H9 (cell line): ENCODE data around the gene TM4SF1. TPM values are rescaled to one million over a fixed set of nuclear protein-coding genes. Genes with fewer than 3 reads are reported as not detected.

Experiments used
- DNase-seq: peaks from one replicate; pipeline ENCODE4 v3.0.0-alpha.2; 2017
- H2AFZ ChIP-seq: one replicate; pipeline ENCODE4 v1.6.1; 2013; ENCODE audit warnings: mild to moderate bottlenecking, low read length, control low read depth, moderate library complexity
- H2AK5ac ChIP-seq: 2 replicates; pipeline ENCODE4 v1.6.1; 2013; ENCODE audit warnings: low read length, control low read depth, mixed read lengths; ENCODE audit not compliant: insufficient read length
- H2BK120ac ChIP-seq: one replicate; pipeline ENCODE4 v1.6.1; 2013; ENCODE audit warnings: low read depth, mild to moderate bottlenecking, low read length, control low read depth, inconsistent platforms; ENCODE audit not compliant: poor library complexity, severe bottlenecking
- H2BK12ac ChIP-seq: 2 replicates; pipeline ENCODE4 v1.6.1; 2013; ENCODE audit warnings: low read length, control low read depth, mixed read lengths, low read depth; ENCODE audit not compliant: insufficient read length
- H2BK15ac ChIP-seq: 2 replicates; pipeline ENCODE4 v1.6.1; 2013; ENCODE audit warnings: low read depth, low read length, control low read depth
- H2BK20ac ChIP-seq: one replicate; pipeline ENCODE4 v1.6.1; 2013; ENCODE audit warnings: low read depth, mild to moderate bottlenecking, low read length, control low read depth, inconsistent platforms; ENCODE audit not compliant: poor library complexity, severe bottlenecking
- H2BK5ac ChIP-seq: 2 replicates; pipeline ENCODE4 v1.6.1; 2013; ENCODE audit warnings: low read length, control low read depth, mixed read lengths; ENCODE audit not compliant: insufficient read length
- H3K14ac ChIP-seq: 2 replicates; pipeline ENCODE4 v1.6.1; 2013; ENCODE audit warnings: low read length, control low read depth; ENCODE audit not compliant: insufficient read depth
- H3K18ac ChIP-seq: 2 replicates; pipeline ENCODE4 v1.6.1; 2013; ENCODE audit warnings: low read depth, mild to moderate bottlenecking, mixed read lengths, low read length, control low read depth; ENCODE audit not compliant: insufficient read length
- H3K23ac ChIP-seq: 2 replicates; pipeline ENCODE4 v1.6.1; 2013; ENCODE audit warnings: low read length, control low read depth, mixed read lengths, low read depth; ENCODE audit not compliant: insufficient read length
- H3K23me2 ChIP-seq: 2 replicates; pipeline ENCODE4 v1.6.1; 2013; ENCODE audit warnings: low read depth, mild to moderate bottlenecking, mixed read lengths, low read length, control low read depth; ENCODE audit not compliant: insufficient read length, poor library complexity, severe bottlenecking
- H3K27ac ChIP-seq: 2 replicates; pipeline ENCODE4 v1.5.1; 2013; ENCODE audit warnings: low read length, control low read depth, mixed read lengths, low read depth; ENCODE audit not compliant: insufficient read length
- H3K27me3 ChIP-seq: 2 replicates; pipeline ENCODE4 v1.6.1; 2013; ENCODE audit warnings: low read length, control low read depth, inconsistent platforms; ENCODE audit not compliant: insufficient read depth
- H3K4ac ChIP-seq: 2 replicates; pipeline ENCODE4 v1.6.1; 2013; ENCODE audit warnings: low read depth, mild to moderate bottlenecking, control low read depth, inconsistent platforms, low read length, moderate library complexity
- H3K4me1 ChIP-seq: 2 replicates; pipeline ENCODE4 v1.6.1; 2013; ENCODE audit warnings: low read length, control low read depth, inconsistent platforms; ENCODE audit not compliant: insufficient read depth
- H3K4me2 ChIP-seq: 2 replicates; pipeline ENCODE4 v1.6.1; 2013; ENCODE audit warnings: low read length, control low read depth, mixed read lengths; ENCODE audit not compliant: insufficient read length, insufficient read depth
- H3K56ac ChIP-seq: 2 replicates; pipeline ENCODE4 v1.6.1; 2013; ENCODE audit warnings: low read depth, mild to moderate bottlenecking, mixed read lengths, low read length, control low read depth; ENCODE audit not compliant: insufficient read length
- H3K79me1 ChIP-seq: 2 replicates; pipeline ENCODE4 v1.6.1; 2013; ENCODE audit warnings: low read depth, mild to moderate bottlenecking, moderate library complexity, low read length, control low read depth, inconsistent platforms; ENCODE audit not compliant: insufficient read depth, poor library complexity, severe bottlenecking
- H3K79me2 ChIP-seq: 2 replicates; pipeline ENCODE4 v1.6.1; 2013; ENCODE audit warnings: low read length, control low read depth, inconsistent platforms; ENCODE audit not compliant: insufficient read depth
- H3K9ac ChIP-seq: 2 replicates; pipeline ENCODE4 v1.6.1; 2013; ENCODE audit warnings: low read length, control low read depth, mixed read lengths; ENCODE audit not compliant: insufficient read length; ENCODE audit errors: extremely low read depth
- H3K9me3 ChIP-seq: one replicate; pipeline ENCODE4 v1.6.1; 2013; ENCODE audit warnings: low read depth, low read length, inconsistent platforms; ENCODE audit not compliant: control insufficient read depth
- H3T11ph ChIP-seq: one replicate; pipeline ENCODE4 v1.6.1; 2013; ENCODE audit warnings: mild to moderate bottlenecking, low read length, control low read depth, inconsistent platforms
- H4K20me1 ChIP-seq: one replicate; pipeline ENCODE4 v1.6.1; 2013; ENCODE audit not compliant: control insufficient read depth, insufficient read length, insufficient read depth
- H4K5ac ChIP-seq: 2 replicates; pipeline ENCODE4 v1.6.1; 2013; ENCODE audit warnings: low read depth, mild to moderate bottlenecking, mixed read lengths, low read length, control low read depth; ENCODE audit not compliant: insufficient read length
- H4K8ac ChIP-seq: replicated peaks from 2 replicates; pipeline ENCODE4 v1.6.1; 2013; ENCODE audit warnings: low read length, control low read depth, mixed read lengths, low read depth; ENCODE audit not compliant: insufficient read length
- H4K91ac ChIP-seq: 2 replicates; pipeline ENCODE4 v1.6.1; 2013; ENCODE audit warnings: low read depth, mild to moderate bottlenecking, moderate library complexity, mixed read lengths, low read length, control low read depth; ENCODE audit not compliant: insufficient read length
- H3K27ac Mint-ChIP-seq, 3 experiments: 2 replicates in 2 of 3; 3 replicates in 1 of 3; pipeline ENCODE4 v1.8.0; 2020 to 2021; ENCODE audit warnings: mixed read lengths in 3 of 3, mild to moderate bottlenecking in 1 of 3, moderate library complexity in 1 of 3
- H3K27me3 Mint-ChIP-seq: 2 replicates; pipeline ENCODE4 v1.8.0; 2021; ENCODE audit warnings: low read depth, mild to moderate bottlenecking, moderate library complexity, mixed read lengths
- H3K36me3 Mint-ChIP-seq, 3 experiments: 2 replicates in 2 of 3; 3 replicates in 1 of 3; pipeline ENCODE4 v1.8.0; 2020 to 2021; ENCODE audit warnings: low read depth in 3 of 3, mixed read lengths in 3 of 3; ENCODE audit not compliant: insufficient read depth in 1 of 3
- H3K4me1 Mint-ChIP-seq, 2 experiments: 2 replicates each; pipeline ENCODE4 v1.8.0; 2020; ENCODE audit warnings: mixed read lengths in 2 of 2
- H3K4me3 Mint-ChIP-seq, 2 experiments: 2 replicates in 1 of 2; 3 replicates in 1 of 2; pipeline ENCODE4 v1.8.0; 2020 to 2021; ENCODE audit warnings: mild to moderate bottlenecking in 2 of 2, mixed read lengths in 2 of 2, moderate library complexity in 1 of 2
- H3K9me3 Mint-ChIP-seq, 2 experiments: 2 replicates in 1 of 2; 3 replicates in 1 of 2; pipeline ENCODE4 v1.8.0; 2020; ENCODE audit warnings: mild to moderate bottlenecking in 2 of 2, mixed read lengths in 2 of 2, moderate library complexity in 1 of 2
- WGBS: extraction: QIAGEN DNeasy Blood & Tissue Kit; methylation state at CpG from one replicate; pipeline ENCODE4 v1.1.7; 2013; ENCODE audit warnings: missing lambda C conversion rate, low lambda C conversion rate, mixed read lengths; ENCODE audit not compliant: insufficient read length; ENCODE audit errors: extremely low coverage; 5-methylcytosine and 5-hydroxymethylcytosine counted together
- total RNA-seq: library from RNA; stranded (reverse); gene quantifications from 2 replicates; pipeline ENCODE4 v1.2.1, GENCODE V29; 2021
- TF ChIP-seq, protein P1 (sequence below): fragments of 200-600 bp; sonication (generic); conservative IDR thresholded peaks from 3 replicates; pipeline ENCODE4 v1.8.0; 2021; ENCODE audit warnings: antibody characterized with exemption, mild to moderate bottlenecking

Gene TM4SF1
- total RNA-seq, 1 experiment from 2014 or later, result 1.2 TPM

DNA sequence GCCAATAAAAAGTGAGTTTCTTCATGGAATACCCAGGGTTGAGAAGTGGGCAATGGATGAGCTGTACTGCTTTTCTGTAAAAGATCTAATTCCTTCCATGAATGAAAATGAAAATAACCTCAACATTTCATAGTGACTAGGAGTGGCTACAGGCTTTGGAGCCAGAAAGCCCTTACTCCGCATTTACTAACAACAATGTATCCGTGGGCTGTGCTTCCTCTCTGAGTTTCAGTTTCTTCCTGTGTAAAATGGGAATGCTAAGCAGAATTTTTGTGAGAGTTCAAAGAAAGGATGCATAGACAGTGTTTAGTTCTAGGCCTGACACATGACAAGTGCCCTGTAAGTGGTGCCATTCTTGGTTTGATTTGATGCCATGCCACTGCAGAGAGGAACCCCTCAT is 47.5 kb upstream of the TM4SF1 start:
- no peaks in the 10 kb centered on the region for H3K9me3 ChIP-seq
- no peak overlapping the region for H3K27ac Mint-ChIP-seq
- H3K23ac ChIP-seq, result no peak overlapping the region
- no peak overlapping the region for H3K56ac ChIP-seq
- no peak overlapping the region for H4K91ac ChIP-seq
- no peak overlapping the region for H2AK5ac ChIP-seq
- no peaks in the 10 kb centered on the region for H4K20me1 ChIP-seq
- H3K4me3 Mint-ChIP-seq, result no peak overlapping the region
- H2BK15ac ChIP-seq, result no peak overlapping the region
- no peaks in the 10 kb centered on the region for H3K27me3 ChIP-seq
- no peak overlapping the region for H2BK120ac ChIP-seq
- H3K27me3 Mint-ChIP-seq, result no peaks in the 10 kb centered on the region
- H4K8ac ChIP-seq, result no peak overlapping the region
- DNase-seq, result no peak
- H3K23me2 ChIP-seq, result no peaks in the 10 kb centered on the region
- peaks cover 6 to 9% of the 10 kb centered on the region in 2 experiments; a peak in 3 of 4 replicates for H3K4me1 Mint-ChIP-seq
- H3K4me1 ChIP-seq, result no peaks in the 10 kb centered on the region
- no peak overlapping the region for H2BK5ac ChIP-seq
- no peak overlapping the region for H2BK20ac ChIP-seq
- H3K4ac ChIP-seq, result no peak overlapping the region
- no CpG with 5 or more reads among the region's 2 CpGs for WGBS
- H3K9me3 Mint-ChIP-seq, result no peaks in the 10 kb centered on the region; a peak in 1 of 5 replicates
- H3K9ac ChIP-seq, result no peak overlapping the region
- no peaks in the 10 kb centered on the region for H3K79me1 ChIP-seq
- H2AFZ ChIP-seq, result no peak overlapping the region
- no peak overlapping the region for H3K4me2 ChIP-seq
- H3K36me3 Mint-ChIP-seq, result no peaks in the 10 kb centered on the region
- no peak overlapping the region for H4K5ac ChIP-seq
- no peak overlapping the region for H3T11ph ChIP-seq
- no peak overlapping the region for H2BK12ac ChIP-seq
- TF ChIP-seq, protein P1, sequence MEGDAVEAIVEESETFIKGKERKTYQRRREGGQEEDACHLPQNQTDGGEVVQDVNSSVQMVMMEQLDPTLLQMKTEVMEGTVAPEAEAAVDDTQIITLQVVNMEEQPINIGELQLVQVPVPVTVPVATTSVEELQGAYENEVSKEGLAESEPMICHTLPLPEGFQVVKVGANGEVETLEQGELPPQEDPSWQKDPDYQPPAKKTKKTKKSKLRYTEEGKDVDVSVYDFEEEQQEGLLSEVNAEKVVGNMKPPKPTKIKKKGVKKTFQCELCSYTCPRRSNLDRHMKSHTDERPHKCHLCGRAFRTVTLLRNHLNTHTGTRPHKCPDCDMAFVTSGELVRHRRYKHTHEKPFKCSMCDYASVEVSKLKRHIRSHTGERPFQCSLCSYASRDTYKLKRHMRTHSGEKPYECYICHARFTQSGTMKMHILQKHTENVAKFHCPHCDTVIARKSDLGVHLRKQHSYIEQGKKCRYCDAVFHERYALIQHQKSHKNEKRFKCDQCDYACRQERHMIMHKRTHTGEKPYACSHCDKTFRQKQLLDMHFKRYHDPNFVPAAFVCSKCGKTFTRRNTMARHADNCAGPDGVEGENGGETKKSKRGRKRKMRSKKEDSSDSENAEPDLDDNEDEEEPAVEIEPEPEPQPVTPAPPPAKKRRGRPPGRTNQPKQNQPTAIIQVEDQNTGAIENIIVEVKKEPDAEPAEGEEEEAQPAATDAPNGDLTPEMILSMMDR, result no peak
- no peak overlapping the region for H3K27ac ChIP-seq
- no peaks in the 10 kb centered on the region for H3K79me2 ChIP-seq
- H3K18ac ChIP-seq, result no peak overlapping the region
- no peak overlapping the region for H3K14ac ChIP-seq
